Prostate gland (tissue), 2 donors: Measurements from ENCODE around the gene SERPINB5. TPM values are rescaled to one million over a fixed set of nuclear protein-coding genes. Genes with fewer than 3 reads are reported as not detected.

Experiments
- DNase-seq: peaks from one replicate; pipeline ENCODE4 v3.0.0-alpha.2; 2019; ENCODE audit warnings: low spot score
- H3K27ac ChIP-seq, 2 donors: fragments of 200-600 bp; sonication (generic); 2 replicates each; pipeline ENCODE4 v1.5.1; 2017 to 2019
- H3K27me3 ChIP-seq: fragments of 200-600 bp; sonication (generic); replicated peaks from 2 replicates; pipeline ENCODE4 v1.5.1; 2019; ENCODE audit not compliant: insufficient read depth
- H3K36me3 ChIP-seq, 2 donors: fragments of 200-600 bp; sonication (generic); 1 replicate in 1 of 2; 2 replicates in 1 of 2; pipeline versions ENCODE4 v1.5.1 to v1.8.1; 2017 to 2019
- H3K4me1 ChIP-seq: fragments of 200-600 bp; sonication (generic); replicated peaks from 2 replicates; pipeline ENCODE4 v1.5.1; 2019
- H3K4me3 ChIP-seq, 2 donors: fragments of 200-600 bp; sonication (generic); 2 replicates each; pipeline ENCODE4 v1.5.1; 2017 to 2019
- H3K9me3 ChIP-seq: fragments of 200-600 bp; sonication (generic); 2 replicates; pipeline ENCODE4 v1.5.1; 2017
- CTCF ChIP-seq, 4 experiments: fragments of 200-600 bp in 2 of 4; fragments of 450-650 bp in 2 of 4; sonication (generic) in 2 of 4; IDR thresholded peaks; 1 replicate in 3 of 4; 2 replicates in 1 of 4; pipeline ENCODE4 v1.5.1; 2016 to 2019; ENCODE audit warnings: antibody characterized with exemption in 4 of 4, mild to moderate bottlenecking in 2 of 4, moderate library complexity in 2 of 4
- POLR2A ChIP-seq: fragments of 450-650 bp; IDR thresholded peaks from one replicate; pipeline ENCODE4 v1.6.1; 2016; ENCODE audit warnings: antibody characterized with exemption, mild to moderate bottlenecking
- POLR2AphosphoS5 ChIP-seq: sonication (generic); formaldehyde crosslinking; IDR thresholded peaks from one replicate; pipeline ENCODE4 v1.6.1; 2017; ENCODE audit warnings: antibody characterized with exemption
- WGBS: methylation state at CpG from one replicate; pipeline ENCODE4 v1.1.5; 2018; 5-methylcytosine and 5-hydroxymethylcytosine counted together
- intact Hi-C: fragments of 100-400 bp; cut with DNase I; formaldehyde crosslinking; loops from one replicate; pipeline ENCODE4 v1.14.2; 2022
- total RNA-seq, 2 donors: library from RNA; depleted of rRNA; stranded (reverse); fragments of >200 nt; gene quantifications; one replicate each; pipeline ENCODE4 v1.1.0, GENCODE V29; 2016

Gene SERPINB5
- total RNA-seq, 2 donors from 2014 or later = 7.3 to 17.3 TPM

DNA sequence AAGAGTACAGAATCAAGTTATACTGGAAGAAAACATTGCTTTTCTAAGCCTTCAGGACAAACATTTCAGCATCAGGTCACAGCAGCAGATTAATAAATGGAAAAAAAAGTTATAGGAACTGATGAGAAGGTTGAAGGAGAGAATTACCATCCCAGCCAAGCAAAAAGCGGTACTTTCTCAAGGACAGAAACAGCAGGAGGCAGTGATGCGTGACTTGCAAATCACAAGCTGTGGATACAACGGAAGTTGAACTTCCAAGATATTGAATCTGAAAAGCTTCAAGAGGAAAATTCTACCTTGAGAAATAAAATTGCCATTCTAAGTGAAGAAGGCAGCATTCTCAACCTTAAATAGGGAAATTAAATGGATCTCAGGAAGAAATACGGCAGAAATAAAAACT, 46.9 kb downstream of the SERPINB5 start:
- Histone ChIP-seq H3K27ac (no peak overlapping the region), H3K36me3 (no peaks in the 10 kb centered on the region), H3K4me1 (no peaks in the 10 kb centered on the region), H3K27me3 (no peaks in the 10 kb centered on the region), H3K9me3 (no peaks in the 10 kb centered on the region), H3K4me3 (no peak overlapping the region)
- no peak for DNase-seq
- intact Hi-C loops = no loop called here
- TF ChIP-seq POLR2AphosphoS5 (no peak), CTCF (IDR thresholded peaks at IDR 0.05) (no peak)
- 67% methylated on average over 4 of the region's 4 CpGs for WGBS

DNA sequence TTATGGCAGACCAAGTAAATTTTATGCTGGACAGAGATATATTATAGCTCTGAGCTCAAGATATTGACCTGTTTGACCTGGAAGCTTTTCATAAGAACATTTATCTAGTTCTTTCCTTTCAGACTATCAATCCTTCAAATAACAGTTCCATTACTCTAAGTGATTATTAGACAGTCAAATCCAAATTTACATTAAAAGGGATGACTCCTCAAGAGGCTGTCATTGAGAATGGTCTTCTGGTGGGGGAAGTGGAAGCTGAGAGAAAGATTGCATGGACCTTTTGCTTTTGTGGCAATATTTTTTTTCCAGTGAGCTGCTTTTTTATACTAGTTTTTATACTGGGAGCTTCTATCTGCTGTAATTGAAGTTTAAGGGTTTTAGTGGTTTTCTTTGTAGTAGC, 50.5 kb downstream of the SERPINB5 start:
- DNase-seq = no peak
- Histone ChIP-seq H3K4me3 (no peak overlapping the region), H3K36me3 (no peaks in the 10 kb centered on the region), H3K9me3 (no peaks in the 10 kb centered on the region), H3K27ac (no peak overlapping the region), H3K4me1 (no peaks in the 10 kb centered on the region), H3K27me3 (no peaks in the 10 kb centered on the region)
- no peak for TF ChIP-seq POLR2A
- intact Hi-C loops = no loop called here

- intact Hi-C loops = no loop called here
- Histone ChIP-seq H3K4me3 (no peak overlapping the region), H3K36me3 (no peaks in the 10 kb centered on the region), H3K27ac (no peak overlapping the region), H3K4me1 (no peaks in the 10 kb centered on the region), H3K27me3 (no peaks in the 10 kb centered on the region), H3K9me3 (no peaks in the 10 kb centered on the region)
- no peak for DNase-seq
- 79% methylated on average over 5 of the region's 5 CpGs for WGBS
- no peak for TF ChIP-seq POLR2A
Measured at GRCh38 chr18:63528863-63529492, 52.2 kb downstream of the SERPINB5 start.

GRCh38 chr18:63532471-63532870, 55.7 kb downstream of the SERPINB5 start:
- no peaks in the 10 kb centered on the region for H3K9me3 ChIP-seq
- no peak for DNase-seq
- no peaks in the 10 kb centered on the region for H3K4me1 ChIP-seq
- no peak overlapping the region for H3K4me3 ChIP-seq
- intact Hi-C loops = no loop called here
- TF ChIP-seq POLR2AphosphoS5 (no peak), CTCF (IDR thresholded peaks at IDR 0.05) (no peak), POLR2A (no peak)
- H3K36me3 ChIP-seq = no peaks in the 10 kb centered on the region
- H3K27ac ChIP-seq = no peak overlapping the region
- 93% methylated on average over 2 of the region's 2 CpGs for WGBS
- H3K27me3 ChIP-seq = no peaks in the 10 kb centered on the region

DNA sequence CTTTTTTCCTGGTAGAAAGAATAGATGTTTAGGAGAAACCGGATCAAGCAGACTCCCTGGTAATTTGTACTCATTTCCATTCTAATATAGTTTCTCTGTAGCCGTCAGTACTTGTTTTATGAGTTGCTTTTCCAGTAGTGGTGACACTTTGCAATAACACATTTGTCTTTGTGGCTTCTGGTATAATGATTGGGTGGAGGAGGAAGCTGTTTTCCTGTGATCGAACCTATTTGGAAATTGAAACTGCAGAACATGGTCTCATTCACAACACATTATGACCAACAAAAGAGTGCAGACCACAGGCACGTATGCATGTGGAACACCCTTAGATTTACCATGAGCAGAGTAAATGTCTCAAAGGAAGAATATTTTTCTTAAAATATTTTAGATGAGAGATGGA, 57.9 kb downstream of the SERPINB5 start:
- TF ChIP-seq POLR2AphosphoS5 = no peak
- TF ChIP-seq POLR2A = no peak
- TF ChIP-seq CTCF (IDR thresholded peaks at IDR 0.05) = no peak
- no peaks in the 10 kb centered on the region for H3K36me3 ChIP-seq
- H3K4me1 ChIP-seq = no peaks in the 10 kb centered on the region
- no peak overlapping the region for H3K4me3 ChIP-seq
- DNase-seq = no peak
- no peaks in the 10 kb centered on the region for H3K27me3 ChIP-seq
- no peak overlapping the region for H3K27ac ChIP-seq
- 27% methylated on average over 4 of the region's 4 CpGs for WGBS
- no peaks in the 10 kb centered on the region for H3K9me3 ChIP-seq
- intact Hi-C loops = no loop called here

DNA sequence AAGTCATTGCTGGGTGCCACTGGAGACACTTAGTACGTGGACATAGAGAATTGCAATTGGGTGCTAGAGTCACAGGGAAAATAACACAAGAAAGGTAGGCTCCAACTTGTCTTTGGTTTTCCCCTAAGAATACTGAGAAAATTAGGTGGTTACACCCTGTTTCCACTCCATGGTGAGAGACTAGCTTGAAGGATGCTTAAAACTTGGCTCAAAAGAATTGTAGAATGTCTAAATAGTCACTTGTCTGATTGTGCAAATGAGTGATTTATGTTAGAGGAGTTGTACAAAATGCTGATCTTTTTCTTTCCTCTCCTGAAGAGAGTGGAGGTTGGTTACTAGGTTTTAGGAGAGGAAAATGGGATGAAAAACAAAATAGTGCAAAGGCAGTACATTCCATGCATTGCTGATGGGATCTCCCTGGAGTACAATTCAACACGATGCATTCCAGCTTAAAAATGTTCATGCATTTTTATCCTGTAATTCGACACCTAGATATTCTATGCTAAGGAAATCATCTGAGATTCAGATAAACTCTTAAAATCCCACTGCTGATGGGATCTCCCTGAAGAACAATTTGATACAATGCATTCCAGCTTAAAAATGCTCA, 63.2 kb downstream of the SERPINB5 start:
- 37% methylated on average over 3 of the region's 3 CpGs for WGBS
- Histone ChIP-seq H3K27ac (no peak overlapping the region), H3K4me1 (no peaks in the 10 kb centered on the region), H3K9me3 (no peaks in the 10 kb centered on the region), H3K4me3 (no peak overlapping the region), H3K36me3 (no peaks in the 10 kb centered on the region), H3K27me3 (no peaks in the 10 kb centered on the region)
- DNase-seq = no peak
- TF ChIP-seq POLR2A = no peak
- no peak for TF ChIP-seq POLR2AphosphoS5
- TF ChIP-seq CTCF (IDR thresholded peaks at IDR 0.05) = no peak
- intact Hi-C loops = no loop called here
